Activated B cell treated with CpG ODN at 0.5 μM for 24 hours (primary cell): Measurements from ENCODE around the gene RABGAP1L. TPM values are rescaled to one million over a fixed set of nuclear protein-coding genes. Genes with fewer than 3 reads are reported as not detected.
"Not testable (repeated sequence)": the region's sequence is repeated elsewhere in the genome, so short reads cannot be mapped to it uniquely, and the experiment has no call there.

Experiments used
- ATAC-seq: fragments of 200-7000 bp; cut with Tn5 transposase; one replicate; pipeline ENCODE4 v1.10.0; 2021; ENCODE audit warnings: low read depth, mild to moderate bottlenecking, moderate library complexity
- CTCF ChIA-PET: fragments of 350-600 bp; sonication (Branson Sonifier 250); formaldehyde crosslinking; loops from one replicate; lab custom pipeline; 2021; ENCODE audit warnings: antibody characterized with exemption; lab: Charles Lee
- POLR2A ChIA-PET: fragments of 350-600 bp; sonication (Branson Sonifier 250); formaldehyde crosslinking; loops from one replicate; lab custom pipeline; 2021; ENCODE audit warnings: antibody characterized with exemption; lab: Charles Lee
- DNase-seq: peaks from one replicate; pipeline ENCODE4 v3.0.0; 2022
- H3K27ac Mint-ChIP-seq: one replicate; pipeline ENCODE4 v1.8.0; 2020; ENCODE audit warnings: mixed read lengths
- H3K27me3 Mint-ChIP-seq: one replicate; pipeline ENCODE4 v1.8.0; 2021; ENCODE audit warnings: mixed read lengths
- H3K36me3 Mint-ChIP-seq: one replicate; pipeline ENCODE4 v1.8.0; 2021; ENCODE audit warnings: low read depth, mixed read lengths
- H3K4me1 Mint-ChIP-seq: one replicate; pipeline ENCODE4 v1.8.0; 2021; ENCODE audit warnings: mixed read lengths
- H3K4me3 Mint-ChIP-seq: one replicate; pipeline ENCODE4 v1.8.0; 2020; ENCODE audit warnings: mild to moderate bottlenecking, mixed read lengths
- H3K9me3 Mint-ChIP-seq: one replicate; pipeline ENCODE4 v1.8.0; 2020; ENCODE audit warnings: mixed read lengths
- CTCF ChIP-seq: fragments of 200-600 bp; IDR thresholded peaks from one replicate; pipeline ENCODE4 v1.8.0; 2022; ENCODE audit warnings: antibody characterized with exemption, mild to moderate bottlenecking
- intact Hi-C: fragments of 100-400 bp; cut with micrococcal nuclease; formaldehyde crosslinking; loops from one replicate; pipeline ENCODE4 v1.15.1; 2024
- total RNA-seq: library from RNA; stranded (reverse); gene quantifications from 2 replicates; pipeline ENCODE4 v1.2.3, GENCODE V29; 2022

The RABGAP1L gene
- total RNA-seq, 1 donor from 2014 or later = 126 TPM

GRCh38 chr1:175019524-175019923, 860.2 kb downstream of the RABGAP1L start:
- ChIA-PET POLR2A (interaction anchor here (2.3 kb wide), 1 partner anchor 20 kb away, joined by 8 read pairs; the partner anchor contains the start of gene CACYBP), CTCF (no interaction called here)
- Mint-ChIP-seq H3K27me3 (no peaks in the 10 kb centered on the region), H3K4me1 (peaks cover 28% of the 10 kb centered on the region), H3K36me3 (peaks cover 59% of the 10 kb centered on the region), H3K27ac (no peak overlapping the region), H3K4me3 (no peak overlapping the region), H3K9me3 (peaks cover under 1% of the 10 kb centered on the region)
- no peak for TF ChIP-seq CTCF
- ATAC-seq (no peak), DNase-seq (no peak)
- intact Hi-C loops = no loop called here

- peaks cover 29% of the 10 kb centered on the region for H3K4me1 Mint-ChIP-seq
- DNase-seq (peak; percentile 91), ATAC-seq (peak; percentile 93)
- intact Hi-C loops = loop anchor here (1.0 to 10.0 kb wide), 6 partner anchors 24 to 1546 kb away; partner anchors contain the start of genes CACYBP, COP1, PRDX6 and RC3H1
- ChIA-PET POLR2A (interaction anchor here (0.6 to 4.0 kb wide), 21 partner anchors 8 to 1546 kb away, joined by 3 to 139 read pairs (median 5); partner anchors contain the start of genes CACYBP, KLHL20, PRDX6 and RC3H1), CTCF (interaction anchor here (1.2 to 1.6 kb wide), 3 partner anchors 8 to 102 kb away, joined by 3 to 5 read pairs (median 5); no protein-coding TSS in a partner anchor)
- peak within 1 kb of the TSS; percentile 95 for H3K4me3 Mint-ChIP-seq
- H3K9me3 Mint-ChIP-seq = peaks cover 5% of the 10 kb centered on the region
- H3K36me3 Mint-ChIP-seq = peaks cover 27% of the 10 kb centered on the region
- H3K27ac Mint-ChIP-seq = peak within 1 kb of the TSS; percentile 90
- no peak for TF ChIP-seq CTCF
- no peaks in the 10 kb centered on the region for H3K27me3 Mint-ChIP-seq
Measured at GRCh38 chr1:175023043-175023921, 864.0 kb downstream of the RABGAP1L start, which contains the start of gene MRPS14. TSS of gene MRPS14 (minus strand) at chr1:175023425. CDS start at chr1:175023408, 17 bp downstream.

- peak overlapping the region; percentile 90 for H3K27ac Mint-ChIP-seq
- H3K36me3 Mint-ChIP-seq = peaks cover 24% of the 10 kb centered on the region
- peaks cover 29% of the 10 kb centered on the region for H3K4me1 Mint-ChIP-seq
- ChIA-PET POLR2A (interaction anchor here (0.6 to 4.0 kb wide), 19 partner anchors 8 to 1547 kb away, joined by 3 to 139 read pairs (median 5); partner anchors contain the start of genes CACYBP, KLHL20, PRDX6 and RC3H1), CTCF (interaction anchor here (1.0 to 1.4 kb wide), 3 partner anchors 8 to 101 kb away, joined by 3 to 5 read pairs (median 4); no protein-coding TSS in a partner anchor)
- H3K4me3 Mint-ChIP-seq = peak overlapping the region; percentile 95
- not testable (repeated sequence) for H3K9me3 Mint-ChIP-seq, H3K27me3 Mint-ChIP-seq, DNase-seq, ATAC-seq
- intact Hi-C loops = loop anchor here (1.0 to 10.0 kb wide), 6 partner anchors 25 to 1547 kb away; partner anchors contain the start of genes CACYBP, COP1, PRDX6 and RC3H1
Measured at GRCh38 chr1:175023922-175024242, 864.6 kb downstream of the RABGAP1L start.

- H3K27me3 Mint-ChIP-seq = no peaks in the 10 kb centered on the region
- H3K9me3 Mint-ChIP-seq = peaks cover 5% of the 10 kb centered on the region
- H3K4me1 Mint-ChIP-seq = peaks cover 33% of the 10 kb centered on the region
- TF ChIP-seq CTCF = no peak
- no peak for DNase-seq
- POLR2A ChIA-PET = interaction anchor here (1.1 to 4.0 kb wide), 2 partner anchors 25 to 225 kb away, joined by 3 to 139 read pairs; partner anchors contain the start of gene CACYBP
- peak overlapping the region; percentile 13 for H3K4me3 Mint-ChIP-seq
- no peak overlapping the region for H3K27ac Mint-ChIP-seq
- H3K36me3 Mint-ChIP-seq = peaks cover 19% of the 10 kb centered on the region
- CTCF ChIA-PET = interaction anchor here (1.0 kb wide), 1 partner anchor 100 kb away, joined by 4 read pairs; no protein-coding TSS in a partner anchor
- intact Hi-C loops = loop anchor here (5.0 to 10.0 kb wide), 5 partner anchors 200 to 1858 kb away; partner anchors contain the start of genes KLHL20, PRDX6 and RC3H1
- ATAC-seq = no peak
Measured at GRCh38 chr1:175024773-175025172, 865.5 kb downstream of the RABGAP1L start.

GRCh38 chr1:175033953-175034352, 874.6 kb downstream of the RABGAP1L start:
- DNase-seq = no peak
- peaks cover 4% of the 10 kb centered on the region for H3K27me3 Mint-ChIP-seq
- no peaks in the 10 kb centered on the region for H3K9me3 Mint-ChIP-seq
- peaks cover 9% of the 10 kb centered on the region for H3K4me1 Mint-ChIP-seq
- ChIA-PET CTCF (interaction anchor here (3.7 kb wide), 1 partner anchor 91 kb away, joined by 21 read pairs; no protein-coding TSS in a partner anchor), POLR2A (no interaction called here)
- intact Hi-C loops = no loop called here
- H3K4me3 Mint-ChIP-seq = no peak overlapping the region
- no peak for ATAC-seq
- no peak for TF ChIP-seq CTCF
- H3K27ac Mint-ChIP-seq = no peak overlapping the region
- no peaks in the 10 kb centered on the region for H3K36me3 Mint-ChIP-seq
